Left colon (tissue), 2 donors: ENCODE data around the gene SLC6A3. TPM values are rescaled to one million over a fixed set of nuclear protein-coding genes. Genes with fewer than 3 reads are reported as not detected.
A peak's percentile ranks its signal among the peaks of the same experiment; 100 is the strongest.

Experiments
- ATAC-seq: fragments of 200-7000 bp; cut with Tn5 transposase; one replicate; pipeline ENCODE4 v1.9.1; 2020; ENCODE audit warnings: mild to moderate bottlenecking, moderate library complexity
- DNase-seq, 2 donors: peaks; one replicate each; pipeline ENCODE4 v3.0.0-alpha.2; 2020
- intact Hi-C, 2 donors: fragments of 100-400 bp; cut with DNase I in 1 of 2; cut with micrococcal nuclease in 1 of 2; formaldehyde crosslinking; loops; one replicate each; pipeline versions ENCODE4 v1.11.2 to v1.14.0; 2022; cut with DNase I, micrococcal nuclease
- total RNA-seq, 2 donors: library from RNA; stranded (reverse); fragmentation: NEBNext Ultra II Directional; extraction: Animal tissue kit (Norgen Biotek cat#: 25700); gene quantifications; one replicate each; pipeline ENCODE4 v1.2.1, GENCODE V29; 2021
- donor health status: DM: no; HTN: no; CAD: no.
- donor health status: DM: yes; HTN: yes; CAD: no.

SLC6A3 gene
- total RNA-seq, 2 donors from 2014 or later, result not detected

- intact Hi-C loops, result no loop called here
- ATAC-seq, result no peak
- no peak for DNase-seq
Measured at GRCh38 chr5:1445689-1446601, 705 bp upstream of the SLC6A3 start.

- ATAC-seq (no peak), DNase-seq (no peak)
- intact Hi-C loops, result no loop called here
Measured at GRCh38 chr5:1444361-1445189, 665 bp downstream of the SLC6A3 start.

GRCh38 chr5:1443991-1444360, 1.3 kb downstream of the SLC6A3 start:
- DNase-seq (no peak), ATAC-seq (no peak)
- intact Hi-C loops, result no loop called here

GRCh38 chr5:1443171-1443570, 2.1 kb downstream of the SLC6A3 start:
- ATAC-seq (no peak), DNase-seq (no peak)
- intact Hi-C loops, result no loop called here

GRCh38 chr5:1442222-1443145, 2.8 kb downstream of the SLC6A3 start:
- DNase-seq (no peak), ATAC-seq (no peak)
- intact Hi-C loops, result no loop called here

- DNase-seq (no peak), ATAC-seq (no peak)
- intact Hi-C loops, result no loop called here
Measured at GRCh38 chr5:1441166-1441865, 3.9 kb downstream of the SLC6A3 start.

- intact Hi-C loops, result no loop called here
- no peak for ATAC-seq
- no peak for DNase-seq
Measured at GRCh38 chr5:1440098-1440493, 5.1 kb downstream of the SLC6A3 start.

- ATAC-seq, result no peak
Measured at GRCh38 chr5:1439388-1440097, 5.7 kb downstream of the SLC6A3 start.

GRCh38 chr5:1438871-1439270, 6.4 kb downstream of the SLC6A3 start:
- ATAC-seq (no peak), DNase-seq (no peak)
- intact Hi-C loops, result no loop called here

More at GRCh38 chr5:1439388-1440097, 5.7 kb downstream of the SLC6A3 start:
- no peak for DNase-seq
- intact Hi-C loops, result no loop called here

GRCh38 chr5:1437876-1438559, 7.2 kb downstream of the SLC6A3 start:
- DNase-seq (no peak), ATAC-seq (no peak)
- intact Hi-C loops, result no loop called here

GRCh38 chr5:1437226-1437829, 7.9 kb downstream of the SLC6A3 start:
- intact Hi-C loops, result no loop called here
- ATAC-seq (peak; percentile 82), DNase-seq (peak; percentile 27 to 43)

GRCh38 chr5:1436681-1437080, 8.6 kb downstream of the SLC6A3 start:
- intact Hi-C loops, result no loop called here
- DNase-seq (no peak), ATAC-seq (no peak)

GRCh38 chr5:1436036-1436435, 9.2 kb downstream of the SLC6A3 start:
- intact Hi-C loops, result no loop called here
- ATAC-seq, result no peak
- no peak for DNase-seq

GRCh38 chr5:1435369-1435768, 9.9 kb downstream of the SLC6A3 start:
- DNase-seq, result no peak
- no peak for ATAC-seq
- intact Hi-C loops, result no loop called here

- intact Hi-C loops, result no loop called here
- DNase-seq (no peak), ATAC-seq (no peak)
Measured at GRCh38 chr5:1432296-1432695, 12.9 kb downstream of the SLC6A3 start.

GRCh38 chr5:1431896-1432295, 13.3 kb downstream of the SLC6A3 start:
- no peak for ATAC-seq
- intact Hi-C loops, result no loop called here
- DNase-seq, result no peak
